ENCODE data around the gene IMPG1.

Gene IMPG1

GRCh38 chr6:75892384-75892783 is 180.1 kb downstream of the IMPG1 start:
- no peak for DNase-seq

GRCh38 chr6:75884822-75885221 is 187.6 kb downstream of the IMPG1 start:
- DNase-seq = no peak

GRCh38 chr6:75882734-75883133 is 189.7 kb downstream of the IMPG1 start:
- DNase-seq = no peak

GRCh38 chr6:75880305-75880704 is 192.2 kb downstream of the IMPG1 start:
- no peak for DNase-seq

- no peak for DNase-seq
These were observed 196.3 kb downstream of the IMPG1 start for GRCh38 chr6:75876152-75876551.

GRCh38 chr6:75874224-75874623 is 198.2 kb downstream of the IMPG1 start:
- no peak for DNase-seq
